SU-DHL-6 (cell line): Measurements from ENCODE around the gene A1CF.
"Not testable (repeated sequence)": the region's sequence is repeated elsewhere in the genome, so short reads cannot be mapped to it uniquely, and the experiment has no call there.

Experiments used
- H2AFZ ChIP-seq: fragments of 200-600 bp; sonication (generic); 2 replicates; pipeline ENCODE4 v1.6.1; 2014; ENCODE audit warnings: low read depth, mild to moderate bottlenecking, moderate library complexity, mixed read lengths, antibody characterized with exemption, low read length; ENCODE audit not compliant: severe bottlenecking
- H3F3A ChIP-seq: fragments of 200-600 bp; shearing (Covaris generic); 2 replicates; pipeline ENCODE4 v1.6.0; 2016; ENCODE audit warnings: antibody characterized with exemption, mild to moderate bottlenecking; ENCODE audit not compliant: insufficient read depth
- H3K27ac ChIP-seq: fragments of 200-600 bp; sonication (generic); 2 replicates; pipeline ENCODE4 v1.5.1; 2016; ENCODE audit warnings: low read depth, mild to moderate bottlenecking, low read length, moderate library complexity, mixed read lengths
- H3K27me3 ChIP-seq: fragments of 200-600 bp; sonication (generic), shearing (Covaris generic); 2 replicates; pipeline ENCODE4 v1.6.0; 2014; ENCODE audit warnings: mild to moderate bottlenecking, low read length
- H3K36me3 ChIP-seq: fragments of 200-600 bp; sonication (generic); 2 replicates; pipeline ENCODE4 v1.6.1; 2014; ENCODE audit warnings: mild to moderate bottlenecking, low read length, mixed read lengths
- H3K4me2 ChIP-seq: fragments of 300-600, 200-600 bp; shearing (Covaris generic), sonication (generic); 2 replicates; pipeline ENCODE4 v1.6.0; 2014; ENCODE audit warnings: low read length, low read depth, mild to moderate bottlenecking; ENCODE audit not compliant: poor library complexity, severe bottlenecking
- H3K4me3 ChIP-seq: fragments of 200-600 bp; sonication (generic); 2 replicates; pipeline ENCODE4 v1.5.1; 2014; ENCODE audit warnings: antibody characterized with exemption, low read length, mild to moderate bottlenecking, mixed read lengths; ENCODE audit not compliant: insufficient read depth, poor library complexity, severe bottlenecking
- H3K79me2 ChIP-seq: fragments of 200-600 bp; sonication (generic); 2 replicates; pipeline ENCODE4 v1.6.1; 2014; ENCODE audit warnings: mild to moderate bottlenecking, low read length, moderate library complexity; ENCODE audit not compliant: insufficient read depth
- H3K9ac ChIP-seq: fragments of 200-600 bp; sonication (generic); 2 replicates; pipeline ENCODE4 v1.7.0; 2014; ENCODE audit warnings: mild to moderate bottlenecking, low read length
- H3K9me2 ChIP-seq: fragments of 200-600 bp; sonication (generic); replicated peaks from 2 replicates; pipeline ENCODE4 v1.6.1; 2014; ENCODE audit warnings: low read length; ENCODE audit not compliant: insufficient read depth
- H3K9me3 ChIP-seq: fragments of 200-600 bp; sonication (generic); 2 replicates; pipeline ENCODE4 v1.6.1; 2014; ENCODE audit warnings: low read length, mixed read lengths; ENCODE audit not compliant: insufficient read depth
- H4K20me1 ChIP-seq: fragments of 200-600 bp; sonication (generic); 2 replicates; pipeline ENCODE4 v1.6.1; 2014; ENCODE audit warnings: low read depth, mild to moderate bottlenecking, antibody characterized with exemption, low read length, moderate library complexity, mixed read lengths
- CTCF ChIP-seq: fragments of 200-600 bp; sonication (generic); IDR thresholded peaks from one replicate; pipeline ENCODE4 v1.5.1; 2017; ENCODE audit warnings: antibody characterized with exemption, mild to moderate bottlenecking, low read length, moderate library complexity; ENCODE audit not compliant: insufficient read depth, poor library complexity, severe bottlenecking
- EZH2phosphoT487 ChIP-seq: fragments of 200-600 bp; sonication (generic), shearing (Covaris generic); conservative IDR thresholded peaks from 2 replicates; pipeline ENCODE4 v1.6.1; 2018; ENCODE audit warnings: mild to moderate bottlenecking, antibody characterized with exemption, low read length, moderate library complexity, mixed read lengths

The A1CF gene

GRCh38 chr10:50928190-50928552 is 42.7 kb upstream of the A1CF start:
- Histone ChIP-seq H3K27me3 (no peaks in the 10 kb centered on the region), H3K27ac (no peak overlapping the region), H2AFZ (no peak overlapping the region), H3K9me3 (no peaks in the 10 kb centered on the region), H4K20me1 (no peaks in the 10 kb centered on the region), H3K9ac (no peak overlapping the region), H3K4me2 (no peak overlapping the region), H3K9me2 (no peaks in the 10 kb centered on the region), H3K4me3 (no peak overlapping the region), H3K36me3 (no peaks in the 10 kb centered on the region), H3K79me2 (no peaks in the 10 kb centered on the region), H3F3A (no peaks in the 10 kb centered on the region)
- TF ChIP-seq EZH2phosphoT487 (no peak), CTCF (no peak)

- H3F3A ChIP-seq: no peaks in the 10 kb centered on the region
Measured at GRCh38 chr10:50927522-50928189, 42.2 kb upstream of the A1CF start.

GRCh38 chr10:50923471-50923870 is 38.0 kb upstream of the A1CF start:
- not testable (repeated sequence) for H3F3A ChIP-seq, H3K36me3 ChIP-seq, H3K79me2 ChIP-seq, H3K4me3 ChIP-seq, H2AFZ ChIP-seq, H3K9ac ChIP-seq, H3K27ac ChIP-seq, H3K4me2 ChIP-seq, H3K27me3 ChIP-seq, H4K20me1 ChIP-seq, H3K9me2 ChIP-seq, H3K9me3 ChIP-seq

More at GRCh38 chr10:50927522-50928189, 42.2 kb upstream of the A1CF start:
- no peak overlapping the region for H3K4me2 ChIP-seq
- H3K9me2 ChIP-seq: no peaks in the 10 kb centered on the region
- no peaks in the 10 kb centered on the region for H3K36me3 ChIP-seq
- H2AFZ ChIP-seq: no peak overlapping the region
- H4K20me1 ChIP-seq: no peaks in the 10 kb centered on the region
- H3K9me3 ChIP-seq: no peaks in the 10 kb centered on the region
- no peak overlapping the region for H3K9ac ChIP-seq
- H3K4me3 ChIP-seq: no peak overlapping the region
- no peaks in the 10 kb centered on the region for H3K79me2 ChIP-seq
- TF ChIP-seq CTCF (no peak), EZH2phosphoT487 (no peak)
- H3K27ac ChIP-seq: no peak overlapping the region
- no peaks in the 10 kb centered on the region for H3K27me3 ChIP-seq

GRCh38 chr10:50919010-50919409 is 33.6 kb upstream of the A1CF start:
- Histone ChIP-seq H3F3A (no peaks in the 10 kb centered on the region), H3K4me3 (no peak overlapping the region), H3K79me2 (no peaks in the 10 kb centered on the region), H3K9me3 (no peaks in the 10 kb centered on the region), H3K9ac (no peak overlapping the region), H3K27me3 (no peaks in the 10 kb centered on the region), H2AFZ (no peak overlapping the region), H3K9me2 (no peaks in the 10 kb centered on the region), H3K4me2 (no peak overlapping the region), H4K20me1 (no peaks in the 10 kb centered on the region), H3K36me3 (no peaks in the 10 kb centered on the region), H3K27ac (no peak overlapping the region)
- TF ChIP-seq CTCF (no peak), EZH2phosphoT487 (no peak)
